DOHH2 (cell line): Measurements from ENCODE around the gene NCAM2.

Source experiments
- EZH2phosphoT487 ChIP-seq: fragments of 200-600 bp; sonication (generic); IDR thresholded peaks from 2 replicates; pipeline ENCODE4 v1.6.1; 2017; ENCODE audit warnings: borderline replicate concordance, mild to moderate bottlenecking, antibody characterized with exemption, low read length, moderate library complexity, mixed read lengths
- TF ChIP-seq, protein P1 (sequence below): fragments of 200-600 bp; sonication (generic); IDR thresholded peaks from one replicate; pipeline ENCODE4 v1.5.1; 2014; ENCODE audit warnings: antibody characterized with exemption, mild to moderate bottlenecking, low read depth, low read length; ENCODE audit not compliant: poor library complexity, severe bottlenecking

DNA sequence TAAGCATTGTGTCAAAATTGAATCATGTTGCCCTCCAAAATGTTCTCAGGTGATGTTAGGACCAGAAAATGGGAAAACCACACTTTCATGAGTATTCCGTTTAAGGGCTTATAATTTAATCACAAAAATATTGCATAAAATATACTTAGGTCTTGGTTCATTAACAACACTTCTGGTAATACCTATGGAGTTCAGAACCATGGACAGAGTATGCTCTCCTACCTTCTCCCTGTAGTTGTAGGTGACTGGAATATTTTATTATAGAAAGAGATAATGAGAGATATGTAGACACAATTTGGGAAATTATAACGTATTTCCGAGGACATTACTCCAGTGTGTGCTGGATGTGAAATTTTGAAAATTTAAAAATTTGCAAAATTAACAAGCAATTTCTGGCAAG lies 232.5 kb downstream of the NCAM2 start:
- TF ChIP-seq, protein P1, sequence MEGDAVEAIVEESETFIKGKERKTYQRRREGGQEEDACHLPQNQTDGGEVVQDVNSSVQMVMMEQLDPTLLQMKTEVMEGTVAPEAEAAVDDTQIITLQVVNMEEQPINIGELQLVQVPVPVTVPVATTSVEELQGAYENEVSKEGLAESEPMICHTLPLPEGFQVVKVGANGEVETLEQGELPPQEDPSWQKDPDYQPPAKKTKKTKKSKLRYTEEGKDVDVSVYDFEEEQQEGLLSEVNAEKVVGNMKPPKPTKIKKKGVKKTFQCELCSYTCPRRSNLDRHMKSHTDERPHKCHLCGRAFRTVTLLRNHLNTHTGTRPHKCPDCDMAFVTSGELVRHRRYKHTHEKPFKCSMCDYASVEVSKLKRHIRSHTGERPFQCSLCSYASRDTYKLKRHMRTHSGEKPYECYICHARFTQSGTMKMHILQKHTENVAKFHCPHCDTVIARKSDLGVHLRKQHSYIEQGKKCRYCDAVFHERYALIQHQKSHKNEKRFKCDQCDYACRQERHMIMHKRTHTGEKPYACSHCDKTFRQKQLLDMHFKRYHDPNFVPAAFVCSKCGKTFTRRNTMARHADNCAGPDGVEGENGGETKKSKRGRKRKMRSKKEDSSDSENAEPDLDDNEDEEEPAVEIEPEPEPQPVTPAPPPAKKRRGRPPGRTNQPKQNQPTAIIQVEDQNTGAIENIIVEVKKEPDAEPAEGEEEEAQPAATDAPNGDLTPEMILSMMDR, result no peak
- no peak for TF ChIP-seq EZH2phosphoT487
